Left hindlimb (tissue), 1 donor: ENCODE data around the gene CNNM2.
"Not testable (repeated sequence)": the region's sequence is repeated elsewhere in the genome, so short reads cannot be mapped to it uniquely, and the experiment has no call there.

Experiments
- DNase-seq: peaks from one replicate; pipeline ENCODE4 v3.0.0-alpha.2; 2018

The CNNM2 gene

DNA sequence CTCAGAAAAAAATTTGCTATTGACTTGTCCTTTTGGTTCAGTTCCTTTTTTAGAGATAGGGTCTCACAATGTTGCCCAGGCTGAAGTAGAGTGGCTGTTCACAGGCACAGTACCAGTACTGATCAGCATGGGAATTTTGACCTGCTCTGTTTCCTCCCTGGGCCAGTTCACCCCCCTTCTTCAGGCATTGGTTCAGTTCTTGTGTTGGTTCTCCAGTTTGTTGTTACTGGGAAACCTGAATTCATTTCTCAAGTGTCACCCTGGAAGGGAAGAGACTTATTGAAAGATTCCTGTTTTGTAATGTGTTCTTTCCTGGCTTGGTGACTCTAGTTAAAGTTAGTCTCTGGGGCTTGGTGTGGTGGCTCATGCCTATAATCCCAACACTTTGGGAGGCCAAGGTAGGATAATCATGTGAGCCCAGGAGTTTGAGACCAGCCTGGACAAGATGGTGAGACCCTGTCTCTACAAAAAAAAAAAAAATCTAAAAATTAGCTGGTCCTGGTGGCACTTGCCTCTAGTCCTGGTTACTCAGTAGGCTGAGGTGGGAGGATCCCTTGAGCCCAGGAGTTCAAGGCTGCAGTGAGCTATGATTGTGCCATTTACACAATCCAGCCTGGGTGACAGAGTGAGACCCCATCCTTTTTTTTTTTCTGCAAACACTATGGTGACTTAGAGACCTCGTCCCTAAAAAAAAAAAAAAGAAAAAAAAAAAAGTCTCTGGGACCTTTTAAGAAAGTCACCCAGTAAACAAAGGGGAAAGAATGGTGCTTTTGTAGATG lies 52.7 kb downstream of the CNNM2 start:
- DNase-seq: no peak

DNA sequence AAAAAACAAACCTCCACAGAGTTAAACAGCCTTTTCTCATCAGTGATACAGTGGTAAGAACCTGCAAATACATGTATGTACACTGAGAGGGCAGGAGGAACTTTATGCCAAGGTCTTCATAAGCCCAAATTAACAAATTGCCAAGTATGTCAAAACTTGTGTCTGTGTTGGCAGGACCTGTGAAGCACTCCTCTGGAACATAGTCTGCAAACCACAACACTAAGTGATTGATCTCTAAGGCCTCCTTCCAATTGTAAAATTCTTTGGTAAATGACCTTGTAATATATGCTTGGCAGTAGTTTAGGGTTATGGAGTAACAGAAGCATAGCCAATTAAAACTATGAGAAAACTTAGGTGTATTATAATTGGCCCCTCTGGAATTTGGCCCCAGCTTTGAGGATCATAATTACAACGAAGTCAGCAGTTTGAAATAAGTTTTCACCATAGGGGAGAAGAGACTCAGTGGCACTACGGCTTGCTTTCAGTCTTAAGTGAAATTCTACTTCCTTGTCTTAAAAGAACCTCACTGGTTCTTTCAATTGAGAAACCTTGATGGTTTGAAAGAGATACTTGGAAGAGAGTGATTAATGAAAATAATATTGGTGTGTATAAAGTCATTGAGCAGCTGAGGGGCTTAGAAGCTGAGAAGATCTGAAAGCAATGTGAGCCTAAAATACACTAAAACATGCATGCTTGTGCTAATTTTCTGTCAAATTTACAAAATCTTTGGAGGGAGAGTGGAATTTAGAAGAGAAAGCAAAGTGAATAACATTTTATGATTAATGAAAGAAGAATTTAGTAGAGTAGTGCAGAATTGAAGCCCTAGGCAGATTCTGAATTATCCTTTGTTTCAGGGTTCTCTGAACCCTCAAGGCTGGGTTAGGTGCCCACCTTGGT lies 57.6 kb downstream of the CNNM2 start:
- DNase-seq: no peak

DNA sequence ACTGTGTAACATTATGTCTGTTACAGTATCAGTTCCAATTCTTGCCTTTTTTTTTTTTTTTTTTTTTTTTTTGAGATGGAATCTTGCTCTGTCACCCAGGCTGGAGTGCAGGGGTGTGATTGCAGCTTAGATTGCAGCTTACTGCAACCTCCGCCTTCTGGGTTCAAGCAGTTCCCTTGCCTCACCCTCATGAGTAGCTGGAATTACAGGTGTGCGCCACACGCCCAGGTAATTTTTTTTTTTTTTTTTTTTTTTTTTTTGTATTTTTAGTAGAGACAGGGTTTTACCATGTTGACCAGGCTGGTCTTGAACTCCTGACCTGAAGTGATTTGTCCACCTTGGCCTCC lies 58.3 kb downstream of the CNNM2 start:
- DNase-seq: not testable (repeated sequence)

DNA sequence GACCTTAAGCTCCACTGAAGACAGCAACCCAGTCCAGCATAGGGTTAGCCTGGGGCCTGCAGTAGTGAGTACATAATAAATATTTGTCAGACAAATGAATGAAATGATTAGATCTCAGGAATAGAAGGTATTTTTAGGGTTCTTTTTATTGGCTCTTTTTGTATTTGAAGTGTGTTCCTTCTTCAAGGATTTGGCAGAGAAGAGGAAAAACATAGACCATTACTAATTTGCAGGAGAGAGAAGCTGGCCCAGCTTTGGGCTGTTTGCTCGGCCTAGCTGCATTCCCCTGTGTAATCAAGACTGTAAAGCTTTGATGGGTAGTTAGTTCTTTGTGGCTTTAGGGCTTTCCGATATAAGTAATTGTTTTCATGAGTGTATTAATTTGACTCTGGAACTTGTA lies 64.2 kb downstream of the CNNM2 start:
- DNase-seq: no peak

DNA sequence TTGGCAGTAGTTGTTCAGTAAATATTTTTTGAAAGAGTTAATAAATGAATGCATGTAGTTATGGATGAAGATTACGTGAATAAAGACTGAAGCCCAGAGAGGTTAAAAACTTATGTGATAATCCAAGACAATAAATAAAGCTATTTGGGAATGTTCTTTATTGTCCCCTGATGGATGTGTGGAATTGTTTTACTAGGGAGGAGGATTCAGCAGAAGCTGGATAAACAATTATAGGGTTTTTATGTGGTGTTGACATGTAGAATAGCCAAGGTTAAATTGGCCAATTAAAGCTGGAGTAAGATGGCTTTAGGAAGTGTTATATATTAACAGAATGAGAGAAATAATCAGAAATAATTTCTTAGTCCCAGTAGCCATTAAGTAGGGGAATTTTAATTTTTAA lies 66.0 kb downstream of the CNNM2 start:
- no peak for DNase-seq

DNA sequence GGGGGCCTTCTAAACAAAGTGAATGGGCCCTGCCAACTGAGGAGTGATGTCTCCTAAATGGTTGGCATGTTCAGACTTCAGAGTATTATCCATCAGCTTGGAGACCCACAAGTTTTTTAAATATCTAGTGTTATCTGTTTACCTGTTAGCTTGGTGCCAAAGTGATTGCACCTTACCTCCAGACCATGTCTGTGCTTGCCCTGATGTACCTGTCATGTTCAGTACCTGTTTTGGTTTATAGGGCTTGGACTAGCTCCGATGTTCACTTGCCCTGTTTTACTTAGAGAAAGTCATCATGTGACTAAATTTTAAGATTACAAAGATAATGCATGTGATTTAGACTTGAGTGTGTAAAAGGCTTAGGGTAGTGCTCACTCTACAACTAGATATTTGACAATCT lies 67.7 kb downstream of the CNNM2 start:
- no peak for DNase-seq

DNA sequence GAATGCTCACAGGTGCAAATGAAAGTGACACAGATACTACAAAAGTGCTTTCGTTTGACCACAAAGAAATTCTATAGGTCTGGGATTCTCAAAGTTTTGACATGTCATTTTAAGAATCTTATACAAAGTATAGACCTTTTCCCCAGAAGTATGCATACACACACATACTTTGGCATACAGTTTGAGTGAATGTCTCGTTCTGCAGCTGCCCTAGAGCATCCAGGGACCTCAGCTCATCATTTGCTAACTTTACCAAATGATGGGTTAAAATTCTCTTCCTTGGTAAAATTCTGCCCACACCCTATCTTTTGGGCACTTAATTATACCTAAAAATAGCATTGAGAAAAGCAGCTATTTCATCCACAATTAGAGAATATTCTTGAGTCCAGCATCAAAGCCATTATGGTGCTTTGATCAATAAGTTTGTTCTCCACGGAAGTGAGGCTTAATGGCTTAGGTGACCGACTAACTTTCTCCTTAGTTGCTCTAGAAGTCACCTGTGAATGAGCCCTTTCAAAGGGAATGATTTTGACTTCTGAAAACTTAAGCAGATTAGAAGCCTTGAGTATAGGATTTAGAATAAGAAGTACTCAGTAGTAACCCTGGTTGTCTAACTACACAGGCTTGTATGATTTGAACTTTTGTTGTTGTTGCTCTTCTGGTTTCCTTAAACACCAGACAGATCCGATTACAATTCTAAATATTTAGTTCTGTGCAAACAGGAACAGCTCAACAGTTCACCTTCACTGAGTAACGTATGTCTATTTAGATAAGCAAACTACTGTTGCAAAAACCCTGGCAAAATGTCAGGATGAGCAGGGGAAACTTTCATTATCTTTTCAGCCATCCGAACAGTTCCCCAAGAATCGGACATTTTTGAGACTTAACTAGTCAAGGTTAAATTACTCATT lies 70.6 kb downstream of the CNNM2 start:
- DNase-seq: no peak

DNA sequence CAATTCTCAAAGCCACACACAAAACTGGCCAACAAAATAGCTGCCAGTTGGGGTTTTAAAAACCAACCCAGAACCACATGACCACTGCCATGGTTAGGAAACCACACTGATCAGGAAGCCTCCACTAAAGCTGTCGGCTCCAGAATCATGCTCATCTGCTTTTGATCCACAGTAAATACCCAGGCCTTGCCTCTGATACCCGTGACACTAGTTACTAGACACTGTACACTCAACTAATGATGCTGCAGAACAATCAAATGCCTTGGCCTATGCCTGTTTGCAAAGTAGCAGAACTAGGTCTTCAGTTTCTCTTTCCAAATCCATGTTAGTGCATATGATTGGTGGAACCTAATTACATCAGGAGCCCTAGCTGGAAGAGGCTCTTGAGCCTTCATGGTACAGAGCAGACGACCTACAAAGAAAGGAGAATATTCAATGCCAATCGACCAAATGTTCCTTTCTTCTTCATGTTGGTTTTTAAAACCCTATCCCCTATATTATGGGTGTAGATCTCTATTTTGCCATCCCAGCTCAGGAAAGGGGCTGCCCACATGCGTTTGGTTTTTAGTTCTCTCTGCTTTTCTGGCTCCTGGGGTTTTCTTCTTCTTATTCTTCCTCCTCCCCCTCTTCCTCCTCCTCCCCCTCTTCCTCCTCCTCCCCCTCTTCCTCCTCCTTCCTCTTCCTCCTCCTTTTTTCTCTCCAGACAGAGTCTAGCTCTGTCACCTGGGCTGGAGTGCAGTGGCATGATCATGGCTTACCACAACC lies 76.6 kb downstream of the CNNM2 start:
- DNase-seq: no peak

DNA sequence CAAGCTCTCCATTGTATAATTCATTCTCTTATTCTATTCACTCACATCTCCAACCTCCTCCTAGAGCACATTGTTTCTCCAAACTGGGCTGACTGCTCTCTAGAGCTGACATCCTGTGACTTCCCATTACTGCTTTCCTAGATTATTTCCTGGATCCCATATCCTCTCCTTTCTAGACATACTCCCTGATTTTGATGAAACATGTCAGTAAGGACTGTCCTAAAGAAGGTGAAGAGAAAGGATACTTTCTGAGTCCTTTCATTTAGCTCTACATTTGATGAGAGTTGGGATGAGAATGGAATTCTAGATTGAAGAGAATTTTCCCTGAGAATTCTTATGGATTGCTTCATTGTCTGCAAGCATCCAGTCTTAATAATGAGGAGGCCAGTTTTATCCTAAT lies 78.8 kb downstream of the CNNM2 start:
- no peak for DNase-seq

DNA sequence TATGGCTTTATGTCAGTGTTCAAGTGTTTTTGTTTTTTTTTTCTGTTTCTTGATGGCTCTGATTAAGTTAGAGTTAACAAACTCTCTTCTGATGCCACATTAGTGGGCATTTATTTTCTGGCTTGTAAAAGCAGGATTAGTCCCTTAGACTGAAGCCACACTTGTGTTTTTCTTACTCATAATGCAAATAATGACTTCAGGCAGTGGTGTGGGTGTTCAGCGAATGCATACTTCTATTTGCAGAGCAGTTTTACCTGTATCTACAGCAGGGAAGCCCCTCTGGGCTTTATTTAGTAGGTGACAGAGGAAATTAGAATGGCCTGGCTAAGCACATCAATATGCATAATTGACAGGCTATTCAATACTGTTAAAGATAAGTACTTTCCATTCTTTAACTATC lies 79.9 kb downstream of the CNNM2 start:
- DNase-seq: no peak

DNA sequence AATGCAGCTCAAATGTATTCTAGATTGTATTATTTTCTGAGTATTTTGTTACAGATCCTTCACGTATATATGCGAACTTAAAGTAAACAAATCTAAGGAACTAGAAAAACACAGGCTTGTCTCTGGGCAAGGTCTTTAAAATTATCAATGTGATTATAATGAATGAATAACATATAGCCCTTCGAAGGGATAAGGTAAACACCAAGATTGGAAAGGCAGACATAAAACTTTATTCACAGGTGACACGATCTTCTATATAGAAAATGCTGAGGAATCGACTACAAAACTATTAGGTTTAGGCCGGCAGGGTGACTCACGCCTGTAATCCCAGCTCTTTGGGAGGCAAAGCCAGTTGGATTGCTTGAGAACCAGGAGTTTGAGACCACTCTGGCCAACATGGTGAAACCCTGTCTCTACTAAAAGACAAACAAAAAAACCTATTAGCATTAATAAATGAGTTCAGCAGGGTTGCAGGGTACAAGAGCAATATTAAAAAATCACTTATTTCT lies 80.4 kb downstream of the CNNM2 start:
- no peak for DNase-seq

DNA sequence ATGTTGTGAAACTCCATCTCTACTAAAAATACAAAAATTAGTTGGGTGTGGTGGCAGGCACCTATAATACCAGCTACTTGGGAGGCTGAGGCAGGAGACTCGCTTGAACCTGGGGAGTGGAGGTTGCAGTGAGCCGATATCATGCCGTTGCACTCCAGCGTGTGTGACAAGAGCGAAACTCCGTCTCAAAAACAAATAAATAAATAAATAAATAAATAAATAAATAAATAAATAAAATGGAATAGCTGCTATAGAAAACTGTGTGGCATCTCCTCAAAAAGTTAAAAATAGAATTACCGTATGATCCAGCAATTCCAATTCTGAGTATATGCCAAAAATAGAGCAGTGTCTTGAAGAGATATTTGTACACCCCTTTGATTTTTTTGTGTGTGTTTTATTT lies 82.0 kb downstream of the CNNM2 start:
- not testable (repeated sequence) for DNase-seq

DNA sequence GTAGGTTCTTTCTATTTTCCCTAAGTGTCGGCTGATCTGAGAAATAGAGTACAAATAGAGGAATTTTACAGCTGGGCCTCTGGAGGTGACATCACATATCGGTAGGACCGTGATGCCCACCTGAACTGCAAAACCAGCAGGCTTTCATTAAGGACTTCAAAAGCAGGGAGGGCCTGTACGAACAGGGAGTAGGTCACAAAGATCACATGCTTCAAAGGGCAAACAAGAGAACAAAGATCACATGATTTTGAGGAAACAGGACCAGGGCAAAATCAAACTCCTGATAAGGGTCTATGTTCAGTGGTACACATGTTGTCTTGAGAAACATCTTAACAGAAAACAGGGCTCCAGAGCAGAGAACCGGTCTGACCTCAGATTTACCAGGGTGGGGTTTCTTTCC lies 88.9 kb downstream of the CNNM2 start:
- no peak for DNase-seq

DNA sequence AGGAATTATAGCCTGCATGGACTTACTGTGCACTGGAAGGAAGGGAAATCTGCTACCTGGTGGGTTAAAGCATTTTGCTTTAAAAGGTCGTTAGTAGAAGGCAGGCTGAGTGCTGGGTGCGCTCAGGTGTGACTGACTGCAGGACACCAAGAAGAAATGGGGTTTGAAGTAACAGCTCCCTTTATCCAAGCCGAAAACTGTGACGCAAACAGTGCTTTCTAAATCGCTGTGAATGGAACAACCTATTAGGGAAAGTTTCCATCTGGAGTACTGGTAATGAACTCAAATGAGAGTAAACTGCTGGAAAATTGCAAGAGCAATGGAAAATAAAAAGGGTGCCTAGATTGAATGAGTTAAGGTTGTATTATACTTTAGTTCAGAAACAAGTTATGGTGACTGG lies 95.3 kb downstream of the CNNM2 start:
- DNase-seq: no peak

DNA sequence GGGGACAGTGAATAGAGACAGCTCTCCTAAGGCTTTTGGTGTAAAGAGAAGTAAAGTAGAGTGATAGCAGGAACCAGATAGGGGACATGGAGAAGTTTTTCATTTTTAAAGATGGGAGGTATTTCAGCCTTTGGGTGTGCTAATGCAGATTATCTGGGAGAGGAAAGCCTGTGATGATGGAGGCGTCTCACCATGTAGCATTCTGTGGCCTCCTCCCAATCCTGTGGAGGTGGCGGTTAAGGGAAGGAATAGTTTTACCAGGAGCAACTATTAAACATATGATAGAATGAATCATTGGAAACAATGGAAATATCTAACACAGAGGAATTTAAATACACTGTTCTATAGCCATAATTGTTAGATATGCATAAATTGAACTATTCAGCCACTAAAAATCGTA lies 101.3 kb downstream of the CNNM2 start:
- DNase-seq: no peak

DNA sequence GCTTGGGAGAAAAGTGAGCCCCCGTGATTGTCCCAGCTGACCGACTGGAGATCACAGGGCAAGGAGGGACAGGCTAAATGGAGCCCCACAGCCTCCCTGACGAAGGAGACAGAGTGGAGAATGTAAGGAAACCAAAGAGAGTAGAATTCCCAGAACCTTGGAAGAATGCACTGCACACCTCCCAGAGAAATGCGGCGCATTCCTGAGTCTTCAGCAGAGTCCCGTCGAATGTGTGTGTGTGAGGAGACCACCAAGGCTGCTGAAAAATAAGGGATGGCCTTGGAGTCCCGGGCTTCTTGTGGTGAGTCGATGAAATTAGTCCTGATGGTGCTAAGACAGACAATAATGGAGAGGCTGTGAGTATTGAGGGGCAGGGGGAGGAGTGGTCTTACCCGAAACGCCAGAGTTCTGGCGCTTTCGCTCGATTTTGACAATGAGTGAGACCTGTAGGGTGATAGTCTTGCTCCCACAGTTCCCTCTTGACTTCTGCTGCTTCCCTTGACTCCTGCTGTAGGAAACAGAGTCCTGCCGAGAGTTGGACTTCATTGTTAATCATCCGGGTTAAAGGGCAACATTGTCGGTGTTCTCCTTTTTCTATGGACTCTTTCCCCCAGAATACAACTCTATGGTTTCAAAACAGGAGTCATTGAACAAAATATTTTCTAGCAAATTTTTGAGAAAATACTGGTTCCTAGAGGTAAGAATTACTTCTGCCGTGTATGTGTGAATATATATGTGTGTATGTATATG lies 103.2 kb downstream of the CNNM2 start:
- no peak for DNase-seq

DNA sequence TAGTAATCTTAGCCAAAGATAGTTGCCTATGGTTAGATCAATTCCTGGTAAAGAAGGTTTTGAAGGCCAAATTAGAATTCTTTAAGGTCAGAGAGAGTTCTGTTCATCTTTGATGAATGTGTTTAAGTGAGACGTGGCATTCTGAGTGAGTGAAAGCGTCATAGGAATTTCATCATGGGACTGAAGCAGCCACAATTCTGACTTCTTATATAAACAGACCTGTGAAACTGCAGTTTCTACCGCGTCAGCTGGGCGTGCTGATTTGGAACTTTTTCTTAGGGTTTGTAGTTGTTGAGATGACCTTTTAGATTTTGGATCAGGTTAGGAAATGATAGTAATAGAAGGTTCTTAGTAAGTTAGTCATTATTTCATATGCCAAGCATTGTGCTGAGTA lies 103.8 kb downstream of the CNNM2 start:
- no peak for DNase-seq

DNA sequence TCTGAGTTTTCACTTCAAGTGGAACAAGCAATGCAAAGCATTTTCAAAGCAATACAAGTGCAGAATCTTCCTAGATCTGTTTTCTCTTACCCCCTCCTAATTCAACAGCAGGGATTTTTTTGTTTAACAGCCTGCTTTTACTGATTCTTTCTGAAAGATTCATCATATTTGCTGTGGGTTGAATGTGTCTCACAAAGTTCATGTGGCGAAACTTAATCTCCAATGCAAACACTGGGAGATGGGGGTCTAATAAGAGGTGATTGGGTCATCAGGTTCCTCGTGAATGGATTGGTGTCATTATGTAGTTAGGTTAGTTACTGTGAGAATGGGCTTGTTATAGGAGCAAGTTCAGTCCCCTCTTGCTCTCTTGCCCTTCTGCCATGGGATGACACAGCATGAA lies 107.6 kb downstream of the CNNM2 start:
- no peak for DNase-seq

DNA sequence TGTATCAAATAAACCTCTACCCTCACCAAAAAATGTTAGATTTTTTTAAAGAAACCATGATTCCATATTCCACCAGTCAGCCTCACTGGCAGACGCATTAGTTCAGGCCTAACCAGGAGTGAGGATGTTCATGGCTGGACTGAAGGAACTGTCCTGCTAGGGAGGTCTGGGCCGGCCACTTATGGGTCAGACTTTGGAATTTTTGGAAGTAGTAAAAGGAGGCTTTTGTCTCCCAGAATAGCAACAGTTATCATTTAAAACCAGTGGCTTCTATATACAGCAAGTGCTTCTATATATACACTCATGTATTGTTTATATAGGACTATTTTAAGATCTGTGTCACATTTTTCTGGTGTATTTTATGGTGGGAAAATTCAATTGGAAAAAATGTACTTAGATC lies 120.5 kb downstream of the CNNM2 start:
- no peak for DNase-seq

DNA sequence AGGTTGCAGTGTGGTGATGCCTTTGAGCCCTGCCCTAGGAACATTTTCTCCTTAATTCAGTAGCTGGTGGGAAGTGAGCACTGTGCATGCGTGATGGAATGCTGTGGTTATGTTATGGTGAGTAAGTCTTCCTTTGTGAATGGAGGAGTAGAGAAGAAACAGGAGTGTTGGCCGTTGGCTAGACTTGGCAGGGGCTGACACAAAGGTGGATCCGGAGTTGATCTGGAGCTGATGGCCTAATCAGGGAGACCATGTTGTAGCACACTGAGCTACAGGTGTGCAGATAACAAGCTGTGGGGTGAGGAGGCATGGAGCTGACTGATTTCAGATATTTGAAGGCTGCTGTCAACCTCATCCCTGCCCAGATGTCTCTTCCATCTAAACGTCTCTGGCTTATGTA lies 122.3 kb downstream of the CNNM2 start:
- DNase-seq: no peak

DNA sequence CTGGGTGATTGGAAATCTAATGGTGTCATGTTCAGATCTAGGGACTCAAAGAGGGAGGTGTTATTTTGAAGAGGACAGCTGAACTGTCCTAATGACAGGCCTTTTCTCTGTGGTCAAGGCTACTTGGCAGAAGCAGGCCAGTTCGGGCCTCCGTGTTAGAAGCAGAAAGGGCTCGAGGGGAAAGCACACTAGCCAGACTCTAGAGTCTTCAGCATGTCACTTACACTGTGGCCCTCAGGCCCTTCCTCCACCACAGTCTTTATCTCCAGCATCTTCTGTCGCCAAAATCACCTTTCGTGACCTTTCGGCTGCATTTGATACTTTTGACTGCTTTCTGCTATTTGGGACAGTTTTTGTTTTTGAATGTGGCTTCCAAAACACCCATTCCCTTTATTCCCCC lies 123.3 kb downstream of the CNNM2 start:
- DNase-seq: no peak

DNA sequence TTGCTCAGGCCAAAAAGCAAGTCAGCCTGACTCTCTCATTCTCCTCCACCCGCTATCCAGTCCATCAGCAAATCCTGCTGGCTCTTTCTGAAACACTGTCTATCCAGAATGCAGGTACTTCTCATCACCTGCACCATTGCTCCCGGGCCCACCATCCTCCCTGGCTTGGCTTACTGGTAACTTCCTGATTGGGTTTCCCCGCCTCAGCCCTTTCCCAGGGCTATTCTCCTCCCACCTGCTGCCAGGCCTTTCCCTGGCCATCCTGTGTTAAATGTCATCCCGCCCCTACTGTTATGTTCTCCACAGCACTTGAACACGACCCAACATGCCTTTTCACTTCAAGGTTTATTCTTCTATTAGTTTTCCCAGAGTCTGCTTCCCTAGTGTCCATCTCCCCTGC lies 124.0 kb downstream of the CNNM2 start:
- DNase-seq: no peak
